ENCODE results near the gene PPP5C.
A peak's percentile ranks its signal among the peaks of the same experiment; 100 is the strongest.
"Not testable (repeated sequence)": the region's sequence is repeated elsewhere in the genome, so short reads cannot be mapped to it uniquely, and the experiment has no call there.

PPP5C gene

DNA sequence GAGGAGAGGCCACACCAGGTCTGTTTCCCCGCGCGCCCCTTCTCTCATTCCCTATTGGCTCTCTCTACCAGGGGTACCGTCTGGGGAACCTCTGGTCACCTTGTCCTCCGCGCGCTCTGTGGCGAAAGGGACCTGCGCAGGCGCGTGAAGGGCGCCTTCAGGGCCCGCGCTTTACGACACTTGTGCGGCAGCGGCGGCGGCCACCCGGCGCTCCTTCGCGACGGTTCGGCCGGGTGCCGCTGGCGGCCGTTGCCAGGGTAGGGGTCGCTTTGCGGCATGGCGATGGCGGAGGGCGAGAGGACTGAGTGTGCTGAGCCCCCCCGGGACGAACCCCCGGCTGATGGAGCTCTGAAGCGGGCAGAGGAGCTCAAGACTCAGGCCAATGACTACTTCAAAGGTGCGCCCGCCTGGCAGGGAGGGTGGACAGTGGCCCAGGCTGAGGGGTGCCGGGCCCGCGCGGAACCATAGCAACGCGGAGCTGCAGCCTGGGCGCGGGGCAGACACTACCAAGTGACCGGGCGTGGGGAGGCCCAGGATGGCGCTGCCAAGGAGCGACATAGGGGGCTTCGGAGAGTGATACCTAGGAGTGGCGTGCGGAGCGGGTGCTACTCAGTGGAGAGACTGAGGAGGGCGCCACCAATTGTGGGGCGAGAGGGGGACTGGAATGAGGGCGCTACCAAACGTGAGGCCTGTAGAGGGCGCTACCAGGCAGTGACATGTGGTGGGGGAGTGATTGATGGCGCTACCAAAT is at the start of gene PPP5C:
Gene PPP5C (plus strand): TSS at position 267 of the 751 bp plus-strand sequence. CDS start 10 bp downstream, at position 277.
- peak; percentile 96 for DNase-seq

GRCh38 chr19:46297700-46298478 is 49.0 kb upstream of the PPP5C start:
- no peak for DNase-seq

GRCh38 chr19:46298479-46299003 is 48.3 kb upstream of the PPP5C start:
- no peak for DNase-seq

- DNase-seq, result peak; percentile 25
These were observed 47.8 kb upstream of the PPP5C start for GRCh38 chr19:46299004-46299509.

GRCh38 chr19:46299695-46300094 is 47.2 kb upstream of the PPP5C start:
- DNase-seq, result peak; percentile 9

DNA sequence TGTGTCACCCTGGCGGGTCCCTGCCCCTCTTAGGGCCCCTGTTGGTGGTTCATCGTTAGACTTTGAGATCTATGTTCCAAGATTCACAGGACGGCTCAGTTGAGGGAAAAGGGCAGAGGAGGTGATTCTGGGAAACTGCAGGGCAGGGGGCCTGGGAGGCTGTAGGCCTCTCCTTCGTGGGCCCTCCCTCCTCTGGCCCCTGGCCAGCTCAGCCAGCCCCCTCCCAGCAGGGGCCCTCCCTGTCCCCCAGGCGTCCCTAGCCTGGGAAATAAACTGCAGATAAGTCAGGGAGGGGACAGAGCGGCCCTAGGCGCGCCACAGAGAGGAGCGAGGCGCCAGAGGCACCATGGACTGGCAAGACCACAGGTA is 43.6 kb upstream of the PPP5C start:
- no peak for DNase-seq

GRCh38 chr19:46303691-46304397 is 43.0 kb upstream of the PPP5C start:
- DNase-seq, result no peak

DNA sequence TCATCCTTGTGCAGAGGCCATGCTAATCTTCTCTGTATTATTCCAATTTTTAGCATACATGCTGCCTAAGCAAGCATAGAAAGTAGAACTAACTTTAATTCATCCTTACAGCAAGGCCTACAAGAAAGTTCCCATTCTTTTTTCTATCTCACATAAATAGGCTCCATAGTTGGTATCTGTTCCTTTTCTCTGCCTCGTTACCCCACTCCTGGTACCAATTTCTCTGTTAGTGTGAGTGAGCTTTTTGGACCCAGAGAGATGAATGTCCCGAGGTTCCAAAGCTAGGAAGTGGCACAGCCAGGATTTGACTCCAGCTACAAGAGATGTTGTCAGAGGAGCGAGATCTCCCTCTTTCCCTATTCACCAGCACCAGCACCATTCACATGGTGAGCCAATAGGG is 40.4 kb upstream of the PPP5C start:
- DNase-seq, result no peak

- DNase-seq, result no peak
These were observed 38.4 kb upstream of the PPP5C start for GRCh38 chr19:46308510-46308909.

GRCh38 chr19:46309056-46309455 is 37.8 kb upstream of the PPP5C start:
- no peak for DNase-seq

- no peak for DNase-seq
These were observed 35.4 kb upstream of the PPP5C start for GRCh38 chr19:46311444-46311843.

- DNase-seq, result not testable (repeated sequence)
These were observed 33.1 kb upstream of the PPP5C start for GRCh38 chr19:46313540-46314469.

GRCh38 chr19:46317339-46317738 is 29.5 kb upstream of the PPP5C start:
- DNase-seq, result no peak

GRCh38 chr19:46319613-46320012 is 27.3 kb upstream of the PPP5C start:
- no peak for DNase-seq

- no peak for DNase-seq
These were observed 26.3 kb upstream of the PPP5C start for GRCh38 chr19:46320559-46320958.

GRCh38 chr19:46321653-46322052 is 25.2 kb upstream of the PPP5C start:
- DNase-seq, result no peak

DNA sequence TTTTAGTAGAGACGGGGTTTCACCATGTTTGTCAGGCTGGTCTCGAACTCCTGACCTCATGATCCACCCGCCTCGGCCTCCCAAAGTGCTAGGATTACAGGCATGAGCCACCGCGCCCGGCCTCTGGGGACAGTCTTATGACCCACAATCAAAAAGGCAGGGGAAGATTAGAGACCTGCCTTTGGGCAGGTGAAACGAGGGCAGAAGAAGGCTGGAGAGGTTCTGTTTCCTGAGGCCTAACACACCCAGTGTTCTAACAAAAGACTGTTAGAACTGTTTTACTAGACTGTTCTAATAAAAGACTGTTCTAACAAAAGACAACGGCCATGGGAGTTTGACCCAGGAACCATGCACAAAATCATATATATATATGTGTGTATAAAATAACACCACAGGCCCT is 23.7 kb upstream of the PPP5C start:
- DNase-seq, result not testable (repeated sequence)

GRCh38 chr19:46324277-46324676 is 22.6 kb upstream of the PPP5C start:
- DNase-seq, result no peak

DNA sequence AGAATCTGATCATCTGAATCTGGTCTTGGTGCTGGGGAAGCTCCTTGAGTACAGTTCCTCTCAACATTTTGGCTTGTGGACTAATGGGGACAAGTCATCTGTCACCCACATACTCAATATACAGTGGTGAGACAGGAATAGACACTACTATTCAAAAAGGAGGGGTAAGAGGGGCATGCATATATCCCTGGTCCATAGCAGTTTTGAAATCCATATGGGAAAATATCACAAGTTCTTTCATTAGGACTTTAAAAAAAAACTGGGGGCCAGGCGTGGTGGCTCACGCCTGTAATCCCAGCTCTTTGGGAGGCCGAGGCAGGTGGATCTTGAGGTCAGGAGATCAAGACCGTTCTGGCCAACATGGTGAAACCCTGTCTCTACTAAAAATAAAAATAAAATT is 20.3 kb upstream of the PPP5C start:
- no peak for DNase-seq

DNA sequence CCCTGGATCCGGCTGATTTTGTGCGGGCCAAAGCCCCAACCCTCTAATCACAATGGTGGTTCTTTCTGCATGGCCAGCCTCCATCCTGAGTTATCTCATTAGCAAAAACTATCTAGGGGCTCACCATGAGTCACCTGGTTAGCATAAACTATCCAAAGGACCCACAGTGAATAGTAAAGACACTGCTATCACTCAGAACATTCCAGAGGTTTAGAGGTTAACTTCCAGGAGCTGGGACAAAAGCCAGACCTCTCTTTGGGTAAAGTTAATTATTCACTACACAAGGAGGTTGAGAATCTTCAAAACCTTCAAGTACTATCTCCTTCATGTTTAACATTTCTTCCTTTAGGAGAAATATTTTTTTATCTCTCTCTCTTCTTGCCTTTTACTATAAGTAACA is 18.8 kb upstream of the PPP5C start:
- no peak for DNase-seq

DNA sequence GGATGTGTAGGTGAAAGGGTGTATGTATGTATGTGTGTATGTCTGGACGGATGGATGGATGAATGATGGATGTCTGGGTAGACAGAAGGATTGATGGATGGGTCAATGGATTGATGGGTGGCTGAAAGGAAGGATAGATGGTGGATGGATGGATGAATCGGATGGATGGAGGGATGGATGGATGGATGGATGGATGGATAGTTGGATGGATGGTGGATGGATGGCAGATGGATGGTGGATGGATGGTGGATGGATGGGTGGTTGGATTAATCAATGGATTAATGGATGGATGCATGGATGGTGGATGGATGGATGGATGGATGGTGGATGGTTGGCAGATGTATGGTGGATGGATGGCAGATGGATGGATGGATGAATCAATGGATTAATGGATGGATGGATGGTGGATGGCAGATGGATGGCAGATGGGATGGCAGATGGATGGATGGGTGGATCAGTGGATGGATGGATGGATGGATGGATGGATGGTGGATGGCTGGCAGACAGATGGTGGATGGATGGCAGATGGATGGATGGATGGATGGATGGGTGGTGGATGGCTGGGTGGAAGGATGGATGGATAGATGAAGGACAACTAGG is 16.5 kb upstream of the PPP5C start:
- DNase-seq, result no peak

GRCh38 chr19:46337487-46337886 is 9.4 kb upstream of the PPP5C start:
- DNase-seq, result no peak
